Measurements from ENCODE around the gene ANKRD33B.
"Not testable (repeated sequence)": the region's sequence is repeated elsewhere in the genome, so short reads cannot be mapped to it uniquely, and the experiment has no call there.

The ANKRD33B gene

GRCh38 chr5:10618311-10618710 is 54.4 kb downstream of the ANKRD33B start:
- no peak for DNase-seq

- DNase-seq: no peak
These were observed 55.8 kb downstream of the ANKRD33B start for GRCh38 chr5:10619649-10620048.

GRCh38 chr5:10620346-10620745 is 56.5 kb downstream of the ANKRD33B start:
- no peak for DNase-seq

- no peak for DNase-seq
These were observed 58.0 kb downstream of the ANKRD33B start for GRCh38 chr5:10621832-10622231.

- no peak for DNase-seq
These were observed 58.9 kb downstream of the ANKRD33B start for GRCh38 chr5:10622810-10623209.

- DNase-seq: no peak
These were observed 59.5 kb downstream of the ANKRD33B start for GRCh38 chr5:10623305-10623910.

GRCh38 chr5:10624206-10624605 is 60.3 kb downstream of the ANKRD33B start:
- no peak for DNase-seq

- no peak for DNase-seq
These were observed 60.8 kb downstream of the ANKRD33B start for GRCh38 chr5:10624679-10625078.

- DNase-seq: no peak
These were observed 62.0 kb downstream of the ANKRD33B start for GRCh38 chr5:10625700-10626472.

GRCh38 chr5:10626473-10627013 is 62.7 kb downstream of the ANKRD33B start:
- DNase-seq: no peak

- no peak for DNase-seq
These were observed 63.4 kb downstream of the ANKRD33B start for GRCh38 chr5:10627160-10627701.

- DNase-seq: no peak
These were observed 64.7 kb downstream of the ANKRD33B start for GRCh38 chr5:10628601-10629000.

- no peak for DNase-seq
These were observed 65.8 kb downstream of the ANKRD33B start for GRCh38 chr5:10629682-10630081.

GRCh38 chr5:10630126-10630525 is 66.3 kb downstream of the ANKRD33B start:
- DNase-seq: no peak

- DNase-seq: not testable (repeated sequence)
These were observed 66.9 kb downstream of the ANKRD33B start for GRCh38 chr5:10630744-10631143.

- no peak for DNase-seq
These were observed 67.6 kb downstream of the ANKRD33B start for GRCh38 chr5:10631316-10631996.

GRCh38 chr5:10632110-10632761 is 68.4 kb downstream of the ANKRD33B start:
- DNase-seq: no peak

- DNase-seq: no peak
These were observed 69.6 kb downstream of the ANKRD33B start for GRCh38 chr5:10633271-10634049.

- DNase-seq: no peak
These were observed 70.2 kb downstream of the ANKRD33B start for GRCh38 chr5:10634050-10634449.

GRCh38 chr5:10634562-10634961 is 70.7 kb downstream of the ANKRD33B start:
- DNase-seq: no peak

GRCh38 chr5:10635257-10635866 is 71.5 kb downstream of the ANKRD33B start:
- no peak for DNase-seq
